GM21717 (cell line): ENCODE results near the gene FGF1.

Source experiments
- ATAC-seq: cut with Tn5 transposase; IDR thresholded peaks from one replicate; pipeline ENCODE4 v1.9.1; 2021; ENCODE audit warnings: mild to moderate bottlenecking, moderate library complexity; ENCODE audit not compliant: unreplicated experiment

The FGF1 gene

GRCh38 chr5:142685418-142686209 lies at the start of gene FGF1:
FGF1 (minus strand) TSS chr5:142686090; CDS start chr5:142614127, 71,963 bp downstream.
- no peak for ATAC-seq

- ATAC-seq: no peak
Measured at GRCh38 chr5:142727735-142728047, 41.8 kb upstream of the FGF1 start.

GRCh38 chr5:142726188-142726731 lies 40.4 kb upstream of the FGF1 start:
- ATAC-seq: no peak

- no peak for ATAC-seq
Measured at GRCh38 chr5:142725231-142726187, 39.6 kb upstream of the FGF1 start.

GRCh38 chr5:142724821-142725220 lies 38.9 kb upstream of the FGF1 start:
- ATAC-seq: no peak

- ATAC-seq: no peak
Measured at GRCh38 chr5:142722896-142723295, 37.0 kb upstream of the FGF1 start.

GRCh38 chr5:142722146-142722545 lies 36.3 kb upstream of the FGF1 start:
- ATAC-seq: no peak

GRCh38 chr5:142720641-142721271 lies 34.9 kb upstream of the FGF1 start:
- no peak for ATAC-seq

- ATAC-seq: no peak
Measured at GRCh38 chr5:142719836-142720370, 34.0 kb upstream of the FGF1 start.

GRCh38 chr5:142717582-142718215 lies 31.8 kb upstream of the FGF1 start:
- no peak for ATAC-seq

GRCh38 chr5:142716963-142717362 lies 31.1 kb upstream of the FGF1 start:
- ATAC-seq: peak; percentile 54

GRCh38 chr5:142715291-142715690 lies 29.4 kb upstream of the FGF1 start:
- no peak for ATAC-seq

- peak; percentile 96 for ATAC-seq
Measured at GRCh38 chr5:142713121-142713706, 27.3 kb upstream of the FGF1 start.

- ATAC-seq: no peak
Measured at GRCh38 chr5:142703153-142703552, 17.3 kb upstream of the FGF1 start.

GRCh38 chr5:142701673-142702311 lies 15.9 kb upstream of the FGF1 start:
- ATAC-seq: no peak

GRCh38 chr5:142700566-142700965 lies 14.7 kb upstream of the FGF1 start:
- no peak for ATAC-seq

- peak; percentile 93 for ATAC-seq
Measured at GRCh38 chr5:142699184-142699720, 13.4 kb upstream of the FGF1 start.

GRCh38 chr5:142698447-142699183 lies 12.7 kb upstream of the FGF1 start:
- no peak for ATAC-seq
